GM21423 (cell line): Measurements from ENCODE around the gene IGFBPL1.
"Not testable (repeated sequence)": the region's sequence is repeated elsewhere in the genome, so short reads cannot be mapped to it uniquely, and the experiment has no call there.

Experiments
- ATAC-seq: cut with Tn5 transposase; IDR thresholded peaks from one replicate; pipeline ENCODE4 v1.9.1; 2021; ENCODE audit warnings: mild to moderate bottlenecking, moderate library complexity; ENCODE audit not compliant: unreplicated experiment

The IGFBPL1 gene

DNA sequence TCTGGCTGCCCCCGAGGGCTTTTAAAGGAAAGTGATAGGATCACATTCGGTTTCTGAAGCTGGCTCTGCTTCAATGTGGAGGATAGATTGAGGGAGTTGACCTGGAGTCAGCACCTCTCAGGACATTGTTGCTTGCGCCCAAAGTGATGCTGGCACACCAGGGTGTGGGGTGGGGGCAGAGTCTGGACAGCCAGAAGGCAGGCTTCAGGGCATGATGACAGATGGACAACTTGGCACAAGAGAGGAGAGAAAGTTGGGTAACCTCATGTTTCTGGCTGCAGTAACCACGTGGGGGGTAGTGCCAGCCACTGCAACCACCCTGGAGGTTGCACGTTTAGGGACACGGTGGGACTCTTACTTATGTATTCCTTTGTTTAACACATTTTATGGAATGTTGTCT, 22.3 kb downstream of the IGFBPL1 start:
- no peak for ATAC-seq

- not testable (repeated sequence) for ATAC-seq
Measured at GRCh38 chr9:38399191-38399590, 25.1 kb downstream of the IGFBPL1 start.

- no peak for ATAC-seq
Measured at GRCh38 chr9:38396371-38396671, 27.9 kb downstream of the IGFBPL1 start.

DNA sequence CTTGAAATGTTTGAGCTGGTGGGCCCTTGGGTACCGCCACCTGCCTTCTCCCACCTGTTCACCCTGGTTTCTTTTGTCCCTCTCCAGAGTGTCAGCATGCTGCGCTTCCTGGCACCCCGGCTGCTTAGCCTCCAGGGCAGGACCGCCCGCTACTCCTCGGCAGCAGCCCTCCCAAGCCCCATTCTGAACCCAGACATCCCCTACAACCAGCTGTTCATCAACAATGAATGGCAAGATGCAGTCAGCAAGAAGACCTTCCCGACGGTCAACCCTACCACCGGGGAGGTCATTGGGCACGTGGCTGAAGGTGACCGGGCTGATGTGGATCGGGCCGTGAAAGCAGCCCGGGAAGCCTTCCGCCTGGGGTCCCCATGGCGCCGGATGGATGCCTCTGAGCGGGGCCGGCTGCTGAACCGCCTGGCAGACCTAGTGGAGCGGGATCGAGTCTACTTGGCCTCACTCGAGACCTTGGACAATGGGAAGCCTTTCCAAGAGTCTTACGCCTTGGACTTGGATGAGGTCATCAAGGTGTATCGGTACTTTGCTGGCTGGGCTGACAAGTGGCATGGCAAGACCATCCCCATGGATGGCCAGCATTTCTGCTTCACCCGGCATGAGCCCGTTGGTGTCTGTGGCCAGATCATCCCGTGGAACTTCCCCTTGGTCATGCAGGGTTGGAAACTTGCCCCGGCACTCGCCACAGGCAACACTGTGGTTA, 28.4 kb downstream of the IGFBPL1 start:
- ATAC-seq = no peak

DNA sequence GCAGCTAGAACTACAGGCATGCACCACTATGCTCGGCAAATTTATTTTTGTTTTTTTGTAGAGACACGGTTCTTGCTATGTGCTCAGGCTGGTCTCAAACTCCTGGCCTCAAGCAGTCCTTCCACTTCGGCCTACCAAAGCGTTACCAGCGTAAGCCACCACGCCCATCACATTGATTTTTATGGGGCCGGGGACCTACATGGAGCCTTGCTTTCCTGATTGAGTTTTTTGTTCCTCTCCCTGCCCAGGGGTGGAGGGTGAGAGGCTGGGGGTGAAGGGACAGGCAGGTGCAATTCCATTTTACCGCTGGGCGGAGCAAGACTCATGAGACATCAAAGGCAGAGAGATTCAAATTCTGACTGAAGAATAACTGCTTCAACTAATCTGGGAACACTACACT, 29.8 kb downstream of the IGFBPL1 start:
- ATAC-seq = no peak

DNA sequence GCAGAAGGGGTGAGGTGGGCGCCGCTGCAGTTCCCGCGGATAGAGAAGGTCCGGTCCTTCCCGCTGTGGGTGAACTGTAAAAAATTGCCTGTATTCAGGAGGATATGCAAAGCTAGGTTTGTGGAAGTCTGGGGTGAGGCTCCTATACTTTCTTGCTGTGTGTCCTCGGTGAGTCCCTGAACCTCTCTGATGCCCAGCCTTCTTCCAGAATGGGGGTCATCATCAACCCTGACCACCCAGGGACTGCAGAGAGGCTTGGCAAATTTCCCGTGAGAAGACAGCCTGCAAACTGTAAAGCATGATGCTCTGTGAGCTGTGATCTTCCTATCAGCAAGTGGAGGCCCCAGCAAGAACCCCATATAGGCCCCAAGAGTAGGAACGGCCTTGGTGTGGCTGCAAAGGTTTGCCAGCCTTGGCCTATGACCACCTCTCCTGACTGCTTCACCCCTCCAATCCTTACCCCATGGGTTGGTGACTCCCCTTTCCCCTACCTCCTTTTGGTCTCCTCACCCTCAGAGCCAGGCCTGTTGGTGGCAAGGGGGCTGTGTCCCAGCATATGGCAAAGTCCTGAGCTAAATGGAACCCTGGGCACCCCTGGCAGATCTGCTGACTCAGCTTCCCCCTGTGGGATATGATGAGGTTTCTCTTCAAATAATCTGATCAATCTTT, 31.0 kb downstream of the IGFBPL1 start:
- no peak for ATAC-seq

DNA sequence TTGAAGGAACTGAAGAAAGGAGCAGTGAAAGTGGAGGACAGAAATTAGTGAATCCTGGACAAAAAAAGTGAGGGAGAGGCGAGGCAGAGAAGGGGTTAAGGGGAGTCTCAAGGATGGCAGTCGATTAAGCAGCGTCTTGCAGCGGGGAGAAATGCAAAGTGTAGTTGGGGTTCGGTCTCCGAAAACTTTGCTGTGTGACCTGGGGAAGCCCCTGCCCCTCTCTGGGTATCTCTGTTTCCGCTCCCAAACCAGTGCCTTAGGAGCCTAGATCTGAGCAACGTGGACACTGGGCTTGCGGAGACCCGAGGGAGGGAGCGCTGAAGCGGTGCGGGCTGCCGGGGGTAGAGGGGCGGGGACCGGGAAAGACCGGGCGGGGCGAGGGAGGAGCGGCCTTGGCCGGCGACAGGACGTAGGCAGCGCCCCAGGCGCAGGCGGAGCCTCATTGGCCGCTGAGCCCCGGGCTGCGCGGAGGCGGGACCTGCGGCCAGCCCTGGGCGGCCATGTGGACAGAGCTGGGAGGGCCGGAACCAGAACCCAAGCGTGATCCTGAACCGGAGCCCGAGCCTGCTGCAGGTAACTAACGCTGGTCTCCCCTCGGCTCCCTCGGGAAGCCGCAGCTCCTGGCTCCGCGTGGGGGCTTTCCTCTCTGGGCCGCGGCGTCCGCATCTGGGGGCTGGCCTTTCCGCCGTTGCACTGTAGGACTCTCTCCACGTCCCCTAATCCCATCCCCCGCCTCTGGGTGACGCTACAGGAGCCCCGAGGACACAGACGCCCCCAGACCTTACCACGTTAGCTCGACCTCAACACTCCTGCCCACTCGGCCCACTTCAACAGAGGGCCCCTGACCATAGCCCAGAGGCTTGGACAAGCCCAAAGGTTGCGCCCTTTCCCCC, 31.8 kb downstream of the IGFBPL1 start, which contains the start of gene ALDH1B1:
ALDH1B1 (plus strand) TSS at position 468 of the 893 bp plus-strand sequence. CDS start 3,047 bp downstream, outside the sequence.
- ATAC-seq = peak; percentile 98

- no peak for ATAC-seq
Measured at GRCh38 chr9:38391278-38392118, 32.8 kb downstream of the IGFBPL1 start.

GRCh38 chr9:38390851-38391250, 33.4 kb downstream of the IGFBPL1 start:
- no peak for ATAC-seq

DNA sequence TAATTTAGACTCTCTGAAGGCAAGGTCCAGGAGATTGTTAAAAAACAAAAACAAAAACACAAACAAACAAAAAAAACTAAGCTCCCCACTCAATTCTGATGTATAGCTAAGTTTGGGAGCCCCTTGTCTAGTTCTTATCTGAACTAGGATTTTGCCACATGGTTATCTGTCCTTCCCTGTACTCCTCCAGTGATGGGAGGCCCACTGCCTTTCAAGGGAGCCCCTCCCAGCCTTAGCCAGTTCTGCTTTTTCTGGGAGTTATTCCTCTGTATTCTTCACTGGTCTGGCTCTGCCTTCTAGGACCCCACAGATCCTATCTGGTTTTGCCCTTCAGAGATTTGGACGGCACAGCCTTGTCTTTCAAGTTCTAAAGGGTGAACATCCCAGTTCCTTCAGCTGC, 33.8 kb downstream of the IGFBPL1 start:
- no peak for ATAC-seq

DNA sequence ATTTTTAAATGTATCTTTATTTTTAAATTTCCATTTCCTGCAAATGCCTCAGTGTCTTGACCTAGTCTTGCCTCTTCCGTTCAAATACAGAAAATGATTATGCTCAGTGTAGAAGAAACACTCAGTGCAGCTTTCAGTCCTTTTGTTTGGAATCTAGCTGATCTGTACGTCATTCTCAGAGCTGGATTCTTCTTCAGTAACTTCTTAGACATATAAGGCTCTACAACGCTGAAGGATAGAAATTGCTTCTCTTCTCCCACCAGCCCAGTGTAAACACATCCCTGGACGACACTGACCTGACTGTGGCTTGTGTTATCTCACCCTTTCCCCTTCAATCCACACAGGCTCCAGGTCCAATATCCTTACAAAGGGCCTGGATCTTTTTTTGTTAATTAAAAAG, 34.9 kb downstream of the IGFBPL1 start:
- ATAC-seq = no peak

DNA sequence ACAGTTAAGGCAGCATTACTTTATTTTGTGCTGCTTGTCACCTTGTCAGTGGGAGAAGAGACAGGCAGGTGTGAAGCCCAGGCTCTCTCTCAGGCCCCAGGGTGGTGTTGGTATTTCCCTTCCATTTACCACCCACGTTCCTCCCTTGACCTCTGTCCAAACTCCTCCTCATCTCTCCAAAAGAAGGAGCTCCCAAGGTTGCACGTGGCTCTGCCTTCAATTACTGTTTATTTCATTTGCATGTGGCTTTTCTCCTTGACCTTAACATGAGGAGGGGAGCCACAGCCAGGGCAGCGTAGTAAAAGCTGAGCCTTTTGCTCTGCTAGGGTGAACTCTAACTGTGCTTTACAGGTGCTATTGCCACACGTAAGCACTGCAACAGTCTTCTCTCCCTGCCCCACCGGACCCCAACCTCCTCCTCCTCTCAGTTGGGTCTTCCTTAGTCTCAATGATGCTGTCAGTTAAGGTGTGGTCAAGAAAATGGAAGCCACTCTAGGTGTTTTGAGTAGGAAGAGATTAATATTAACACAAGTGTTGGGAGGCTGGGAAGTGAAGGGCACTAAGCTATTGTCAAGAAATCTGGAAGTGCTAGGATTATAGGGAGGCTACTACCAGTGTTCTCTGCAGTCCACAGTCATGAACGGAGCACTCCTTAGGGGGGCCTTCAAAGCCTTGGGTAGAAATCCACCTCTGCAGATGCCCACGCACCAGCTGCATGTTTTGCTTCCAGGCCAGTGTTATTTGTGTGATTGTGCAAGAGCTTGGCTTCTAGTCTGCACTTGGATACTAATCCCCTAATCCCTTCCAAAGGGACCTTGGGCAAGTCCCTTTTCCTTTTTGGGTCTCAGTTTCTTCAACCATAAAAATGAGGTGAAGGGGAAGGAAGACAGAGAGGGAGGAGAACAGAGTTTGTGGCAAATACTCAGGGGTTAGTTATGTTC, 35.7 kb downstream of the IGFBPL1 start:
- ATAC-seq = no peak

DNA sequence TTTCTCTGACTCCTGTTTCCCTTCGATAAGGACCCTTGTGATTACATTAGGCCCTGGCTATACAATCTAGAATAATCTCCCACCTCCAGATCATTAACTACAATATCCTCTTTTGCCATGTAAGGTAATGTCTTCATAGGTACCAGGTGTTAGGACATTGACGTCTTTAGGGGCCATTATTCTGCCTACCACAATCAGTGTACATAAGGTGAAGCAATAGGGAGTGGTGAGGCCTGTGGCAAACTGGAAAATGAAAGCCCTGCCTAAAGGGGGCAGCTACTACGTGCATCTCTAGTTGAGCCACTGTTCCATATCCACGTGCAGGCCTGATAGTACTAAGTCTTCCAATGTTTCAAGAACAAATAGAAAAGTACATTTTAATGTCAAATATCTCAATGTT, 36.5 kb downstream of the IGFBPL1 start:
- no peak for ATAC-seq

DNA sequence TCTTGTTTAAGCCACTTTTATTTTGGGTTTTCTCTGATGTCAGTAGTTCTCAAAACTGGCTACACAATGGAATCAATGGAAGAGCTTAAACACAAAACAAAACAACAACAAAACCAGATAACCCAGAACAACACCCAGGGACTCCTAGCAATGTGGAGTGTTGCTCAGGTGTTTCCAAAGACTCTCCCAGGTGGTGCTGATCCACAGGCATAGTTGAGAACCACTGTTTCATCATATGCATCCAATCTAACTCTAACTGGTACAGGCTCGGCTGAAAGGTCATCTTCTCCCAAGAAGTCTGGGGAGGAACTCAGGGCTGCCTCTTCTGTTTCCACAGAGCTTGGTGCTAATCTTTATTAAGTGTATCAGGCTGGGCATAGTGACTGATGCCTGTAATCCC, 37.2 kb downstream of the IGFBPL1 start:
- ATAC-seq = no peak

DNA sequence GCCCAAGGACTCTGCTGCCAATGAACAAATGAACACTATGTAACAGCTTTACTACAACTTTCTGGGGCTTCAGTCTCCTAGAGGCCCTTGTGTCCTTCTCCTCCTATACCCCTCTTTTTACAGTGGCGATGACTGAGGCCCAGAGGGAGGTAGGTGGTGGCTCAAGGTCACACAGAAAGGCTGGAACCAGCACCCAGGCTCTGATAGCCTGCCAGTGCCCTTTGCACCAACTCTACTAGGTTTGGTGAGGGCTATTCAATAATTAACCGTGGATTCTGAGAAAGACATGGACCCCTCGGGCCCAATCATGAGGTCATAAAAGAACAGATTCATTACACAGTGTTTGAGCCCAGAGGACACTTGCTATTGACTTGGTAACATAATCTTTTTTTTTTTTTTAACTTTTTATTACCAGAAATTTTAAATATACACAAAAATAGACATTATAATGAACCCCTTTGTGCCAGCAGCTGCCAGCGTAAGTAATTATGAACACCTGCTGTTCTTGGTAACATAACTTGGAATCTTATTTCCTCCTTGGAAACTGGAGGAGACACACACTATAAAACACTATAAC, 37.8 kb downstream of the IGFBPL1 start:
- ATAC-seq = no peak

- ATAC-seq = no peak
Measured at GRCh38 chr9:38385896-38386295, 38.4 kb downstream of the IGFBPL1 start.

DNA sequence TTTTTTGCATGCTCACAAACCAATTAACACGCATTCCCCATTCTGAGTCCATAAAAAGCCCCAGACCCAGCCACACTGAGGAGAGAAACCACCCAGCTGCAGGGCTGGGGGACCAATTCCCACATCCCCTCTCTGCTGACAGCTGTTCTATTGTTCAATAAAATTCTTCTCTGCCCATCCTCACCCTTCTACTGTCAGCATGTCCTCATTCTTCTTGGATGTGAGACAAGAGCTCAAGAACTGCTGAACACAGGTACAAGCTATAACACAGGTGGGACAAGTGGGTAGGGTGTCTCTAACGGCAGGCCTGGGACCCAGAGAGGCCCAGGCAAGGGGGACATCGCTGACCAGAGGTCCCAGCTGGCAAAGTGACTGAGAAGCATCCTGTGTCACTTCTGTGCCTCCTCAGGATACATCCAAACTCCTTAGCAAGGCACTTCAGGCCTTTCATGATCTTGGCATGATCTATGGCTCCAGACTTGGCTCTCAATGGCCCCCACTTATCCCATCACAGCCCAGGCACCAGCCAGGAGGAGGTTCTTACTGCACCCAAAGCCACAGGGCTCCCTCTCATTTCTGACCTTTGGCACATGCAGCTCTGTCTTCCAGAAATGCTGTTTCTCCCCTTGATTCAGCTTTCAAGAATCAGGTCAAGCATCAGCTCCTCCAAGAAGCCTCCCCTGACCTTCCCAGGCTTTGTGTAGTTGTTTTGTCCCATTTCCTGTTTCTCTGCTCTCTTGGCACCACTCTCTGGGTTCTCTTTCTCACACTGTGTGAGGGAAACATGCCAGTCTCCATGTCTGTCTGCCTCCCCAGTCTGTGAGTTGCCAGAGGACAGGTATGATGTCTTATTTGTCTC, 39.0 kb downstream of the IGFBPL1 start:
- ATAC-seq = no peak

DNA sequence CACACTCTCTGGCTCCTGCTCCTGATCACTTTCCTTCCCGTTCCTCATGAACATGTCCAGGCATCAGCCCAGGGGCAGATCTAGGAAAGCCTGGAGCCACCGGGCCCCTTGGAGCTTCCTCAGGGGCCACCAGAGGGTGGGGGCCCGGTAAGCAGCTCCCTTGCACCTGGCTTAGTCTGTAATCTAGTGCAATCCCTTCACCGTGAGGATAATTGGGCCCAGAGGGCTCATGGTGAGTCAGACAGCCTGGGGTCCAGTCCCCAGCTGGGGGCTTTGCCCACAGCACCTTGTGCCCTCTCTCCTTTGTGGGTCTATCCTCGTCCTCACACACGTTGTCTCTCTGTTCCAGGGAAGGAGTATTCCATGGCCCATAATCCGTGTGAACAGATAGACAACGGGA, 42.1 kb downstream of the IGFBPL1 start:
- ATAC-seq = no peak
